Activated CD4-positive, alpha-beta T cell treated with anti-CD3 and anti-CD28 coated beads, Interleukin-2, amount 50 U/mL, for 48 hours (primary cell): ENCODE results near the gene NDUFS8.

Source experiments
- DNase-seq, 2 experiments: peaks; one replicate each; pipeline ENCODE4 v3.0.0-alpha.2; 2020

Gene NDUFS8

DNA sequence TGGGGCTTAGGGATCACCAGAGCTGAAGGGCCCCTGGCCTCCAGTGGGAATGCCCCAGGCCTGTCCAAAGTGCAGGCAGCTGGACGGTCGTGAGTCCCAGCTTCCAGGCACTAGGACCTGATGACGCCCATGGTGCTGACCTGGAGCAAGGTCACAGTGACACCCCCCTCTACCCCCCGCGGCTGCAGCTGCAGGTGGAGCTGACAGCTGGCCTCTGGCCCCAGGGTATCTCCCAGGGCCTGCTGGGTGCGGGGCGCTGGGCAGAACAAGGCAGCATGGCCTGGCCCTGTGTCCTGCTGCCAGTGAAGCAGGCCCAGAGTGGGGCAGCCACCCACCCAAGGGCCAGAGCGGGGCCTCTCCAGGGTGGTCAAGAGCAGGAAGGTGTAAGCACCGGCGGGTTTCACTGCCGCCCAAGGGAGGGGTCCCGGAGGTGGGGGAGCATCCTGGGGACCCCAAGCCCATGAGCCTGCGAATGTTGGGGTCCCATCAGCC lies 7.8 kb downstream of the NDUFS8 start:
- DNase-seq: no peak

DNA sequence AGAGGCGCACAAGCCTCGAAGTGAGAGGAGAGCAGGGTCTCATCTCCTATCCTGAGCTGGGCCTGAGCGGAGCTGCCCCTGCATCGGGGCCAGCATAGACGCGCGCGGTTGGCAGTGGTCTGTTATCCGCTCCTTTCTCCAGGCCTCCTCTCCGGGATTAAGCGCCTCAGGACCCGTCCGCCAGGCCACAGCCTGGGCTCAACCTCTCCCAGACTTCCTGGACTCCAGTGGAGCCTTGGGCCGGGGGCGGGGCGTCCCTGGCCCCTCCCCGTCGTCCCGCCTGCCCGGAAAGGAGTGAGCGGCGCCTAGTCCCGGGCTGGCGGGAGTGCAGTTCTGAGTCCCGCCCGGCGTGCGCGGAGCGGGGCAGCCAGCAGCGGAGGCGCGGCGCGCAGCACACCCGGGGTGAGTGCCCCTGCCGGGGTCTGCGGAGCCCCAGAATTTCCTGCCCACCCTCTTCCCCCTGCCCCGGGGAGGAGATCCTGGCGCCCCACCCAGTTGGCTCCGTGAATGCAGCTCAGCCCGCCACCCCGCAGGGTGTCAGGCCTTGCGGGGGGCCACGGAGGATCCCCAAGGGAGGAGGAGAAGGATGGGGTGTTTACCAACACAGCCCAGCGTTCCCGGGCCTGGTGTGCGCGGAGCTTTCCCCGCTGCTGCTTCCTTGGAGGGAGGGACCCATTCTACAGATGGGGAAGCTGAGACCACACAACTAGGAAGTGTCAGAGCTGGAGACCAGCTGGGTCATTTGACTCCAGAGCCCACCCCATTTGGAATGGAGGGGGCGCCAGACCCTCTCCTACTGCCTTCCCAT lies 8.4 kb downstream of the NDUFS8 start, which contains the start of gene TCIRG1:
Gene TCIRG1, plus strand, starts transcription at position 308 of the 808 bp plus-strand sequence. CDS start 2,247 bp downstream, outside the sequence.
- peak; percentile 75 to 78 for DNase-seq

DNA sequence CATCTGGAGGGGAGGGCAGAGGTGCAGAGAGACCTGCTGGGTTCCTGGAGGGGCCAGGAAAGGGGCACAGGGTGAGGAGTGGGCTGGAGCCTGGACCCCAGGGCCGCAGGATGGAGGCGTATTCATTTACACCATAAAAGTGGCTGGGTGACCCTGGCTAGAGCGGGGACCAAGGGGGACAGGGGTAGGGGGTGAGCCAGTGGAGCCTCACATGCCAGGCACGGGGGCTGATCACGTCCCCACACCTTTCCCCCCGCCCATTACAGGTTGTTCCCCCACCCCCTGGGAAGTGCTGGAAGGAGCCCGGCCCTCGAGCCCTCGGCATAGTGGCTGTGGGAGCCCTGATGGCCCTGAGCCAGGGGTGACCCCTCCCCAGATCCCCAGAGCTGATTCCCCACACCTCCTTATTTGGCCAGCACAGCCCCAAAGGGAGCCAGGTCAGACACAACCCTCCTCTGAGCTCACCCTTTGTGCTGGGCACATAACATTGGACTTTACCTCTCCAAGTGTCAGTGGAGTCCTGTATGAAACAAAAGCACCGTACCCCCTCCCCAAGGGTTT lies 9.1 kb downstream of the NDUFS8 start:
- peak in 1 of 2 experiments; percentile 27 for DNase-seq

DNA sequence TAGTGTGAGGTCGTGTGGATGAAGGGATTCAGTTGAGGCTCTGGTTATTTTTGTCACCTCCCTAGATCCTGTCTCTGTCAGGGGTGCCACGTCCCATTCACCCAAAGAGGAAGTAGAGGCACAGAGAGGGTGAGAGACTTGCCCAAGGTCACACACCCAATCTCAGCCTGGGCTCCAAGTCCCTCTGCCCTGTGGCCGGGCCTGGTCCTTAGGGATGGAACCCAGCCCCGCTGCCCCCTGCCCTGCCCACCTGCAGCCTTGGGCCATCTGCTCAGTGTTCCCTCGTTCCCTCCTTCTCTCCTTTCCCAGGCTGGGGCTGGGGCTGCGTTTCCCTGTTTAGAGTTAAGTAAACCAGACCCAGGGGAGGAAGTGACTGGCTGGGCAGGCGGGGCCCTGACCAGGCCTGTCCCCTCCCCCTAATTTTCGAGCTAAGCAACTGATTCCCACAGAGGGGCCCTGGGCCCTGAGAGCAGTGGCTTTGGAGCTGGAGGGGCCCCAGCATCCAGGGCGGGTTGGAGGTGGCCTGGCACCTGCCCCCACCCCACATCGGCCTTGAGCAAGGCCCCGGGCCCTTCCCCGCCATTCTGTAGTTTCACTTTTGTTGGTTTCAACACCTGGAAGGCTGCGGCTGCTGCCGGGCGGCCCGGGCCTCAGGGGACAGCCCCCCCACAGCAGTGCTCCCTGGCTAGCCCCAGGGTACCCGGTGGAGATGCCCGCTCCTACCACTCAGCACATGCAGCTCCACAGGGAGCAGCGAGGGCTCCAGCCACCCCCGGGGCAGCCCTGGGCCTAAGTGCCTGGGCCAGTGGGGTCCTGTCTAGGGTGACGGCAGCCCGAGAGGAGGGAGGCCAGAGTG lies 9.8 kb downstream of the NDUFS8 start:
- DNase-seq: peak; percentile 62 to 66

DNA sequence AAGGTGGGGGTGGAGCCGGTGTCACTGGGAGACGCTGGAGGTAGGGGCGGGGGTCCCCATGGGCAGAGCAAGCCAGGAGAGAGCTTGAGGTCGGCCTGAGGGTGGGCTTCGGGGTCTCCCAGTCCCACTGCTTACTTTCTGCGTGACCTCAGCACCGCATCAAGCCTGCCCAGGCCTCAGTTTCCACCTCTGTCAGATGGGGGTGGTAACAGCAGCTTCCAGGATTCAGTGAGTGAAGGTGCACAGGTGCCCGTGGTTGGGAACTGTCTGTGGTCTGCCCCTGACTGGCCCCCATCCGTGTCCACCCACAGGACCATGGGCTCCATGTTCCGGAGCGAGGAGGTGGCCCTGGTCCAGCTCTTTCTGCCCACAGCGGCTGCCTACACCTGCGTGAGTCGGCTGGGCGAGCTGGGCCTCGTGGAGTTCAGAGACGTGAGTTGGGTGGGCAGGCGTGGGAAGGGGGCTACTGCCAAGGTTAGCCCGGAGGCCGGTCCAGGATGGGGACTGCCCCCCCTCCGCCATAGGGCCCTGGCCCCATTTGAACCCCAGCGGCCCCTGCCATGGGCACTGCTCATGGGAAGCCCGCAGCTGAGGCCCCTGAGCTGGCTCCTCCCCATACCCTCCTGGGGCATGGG lies 10.6 kb downstream of the NDUFS8 start:
- no peak for DNase-seq

DNA sequence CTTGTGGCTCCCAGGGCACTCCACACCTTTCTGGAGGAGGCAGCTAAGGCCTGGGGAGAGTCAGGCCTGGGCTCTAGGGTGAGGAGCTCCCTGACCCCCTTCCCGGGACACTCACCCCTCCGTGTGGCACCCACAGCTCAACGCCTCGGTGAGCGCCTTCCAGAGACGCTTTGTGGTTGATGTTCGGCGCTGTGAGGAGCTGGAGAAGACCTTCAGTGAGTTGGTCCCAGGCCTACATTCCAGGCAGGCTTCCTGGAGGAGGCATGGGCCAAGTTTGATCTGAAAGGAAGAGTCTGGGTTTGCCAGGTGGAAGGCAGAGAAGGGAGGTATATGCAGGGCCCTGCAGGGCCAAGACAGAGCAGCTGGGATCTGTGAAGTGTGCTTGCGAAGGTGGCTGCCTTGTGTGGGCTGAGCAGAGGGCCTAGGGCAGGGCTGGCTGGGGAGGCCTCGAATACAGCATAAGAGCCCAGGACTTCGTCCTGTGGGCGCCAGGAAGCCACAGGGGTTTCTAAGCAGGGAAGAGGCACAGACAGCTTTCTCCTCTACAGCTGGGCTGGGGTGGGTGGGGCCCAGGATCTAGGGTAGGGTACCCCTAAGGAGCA lies 11.2 kb downstream of the NDUFS8 start:
- no peak for DNase-seq

DNA sequence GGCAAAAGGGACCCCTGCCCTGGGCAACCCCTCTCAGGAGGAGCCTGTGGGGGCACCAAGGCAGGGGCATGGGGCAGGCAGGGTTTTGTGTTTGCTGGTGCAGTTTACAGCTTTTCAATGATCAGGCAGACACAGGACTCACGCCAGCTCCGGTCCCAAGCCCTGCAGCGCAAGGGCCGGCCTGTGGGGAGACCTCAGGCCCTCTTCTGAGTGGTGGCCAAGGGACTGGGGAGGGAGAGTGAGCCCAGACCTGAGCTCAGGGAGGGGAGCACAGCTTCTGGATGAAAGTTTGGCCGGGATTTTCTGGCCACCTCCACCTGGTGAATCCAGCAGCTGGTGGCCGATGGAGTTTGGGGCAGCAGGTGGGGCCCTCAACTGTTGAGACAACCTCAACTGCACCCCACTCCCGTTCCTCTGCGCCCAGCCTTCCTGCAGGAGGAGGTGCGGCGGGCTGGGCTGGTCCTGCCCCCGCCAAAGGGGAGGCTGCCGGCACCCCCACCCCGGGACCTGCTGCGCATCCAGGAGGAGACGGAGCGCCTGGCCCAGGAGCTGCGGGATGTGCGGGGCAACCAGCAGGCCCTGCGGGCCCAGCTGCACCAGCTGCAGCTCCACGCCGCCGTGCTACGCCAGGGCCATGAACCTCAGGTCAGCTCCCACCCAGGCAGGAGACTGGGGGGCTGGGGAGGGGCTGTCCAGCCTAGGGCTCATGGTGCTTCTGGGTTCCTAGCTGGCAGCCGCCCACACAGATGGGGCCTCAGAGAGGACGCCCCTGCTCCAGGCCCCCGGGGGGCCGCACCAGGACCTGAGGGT lies 11.9 kb downstream of the NDUFS8 start:
- no peak for DNase-seq

DNA sequence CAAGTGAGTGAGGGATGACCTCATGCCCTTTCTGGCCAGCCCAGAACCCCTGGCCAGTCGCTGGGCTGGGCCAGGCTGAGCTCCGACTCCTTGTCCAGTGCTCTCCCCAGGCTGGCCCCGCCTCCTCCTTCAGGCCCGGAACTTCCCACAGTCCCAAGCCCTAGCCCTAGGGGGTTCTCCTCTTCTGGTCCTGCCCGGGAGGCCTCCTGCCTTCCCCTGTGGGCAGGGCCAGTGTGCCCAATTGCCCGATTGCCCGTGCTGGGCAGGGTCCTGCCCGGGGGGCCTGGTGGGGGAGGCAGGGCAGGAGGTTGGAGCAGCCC lies 12.5 kb downstream of the NDUFS8 start:
- no peak for DNase-seq

DNA sequence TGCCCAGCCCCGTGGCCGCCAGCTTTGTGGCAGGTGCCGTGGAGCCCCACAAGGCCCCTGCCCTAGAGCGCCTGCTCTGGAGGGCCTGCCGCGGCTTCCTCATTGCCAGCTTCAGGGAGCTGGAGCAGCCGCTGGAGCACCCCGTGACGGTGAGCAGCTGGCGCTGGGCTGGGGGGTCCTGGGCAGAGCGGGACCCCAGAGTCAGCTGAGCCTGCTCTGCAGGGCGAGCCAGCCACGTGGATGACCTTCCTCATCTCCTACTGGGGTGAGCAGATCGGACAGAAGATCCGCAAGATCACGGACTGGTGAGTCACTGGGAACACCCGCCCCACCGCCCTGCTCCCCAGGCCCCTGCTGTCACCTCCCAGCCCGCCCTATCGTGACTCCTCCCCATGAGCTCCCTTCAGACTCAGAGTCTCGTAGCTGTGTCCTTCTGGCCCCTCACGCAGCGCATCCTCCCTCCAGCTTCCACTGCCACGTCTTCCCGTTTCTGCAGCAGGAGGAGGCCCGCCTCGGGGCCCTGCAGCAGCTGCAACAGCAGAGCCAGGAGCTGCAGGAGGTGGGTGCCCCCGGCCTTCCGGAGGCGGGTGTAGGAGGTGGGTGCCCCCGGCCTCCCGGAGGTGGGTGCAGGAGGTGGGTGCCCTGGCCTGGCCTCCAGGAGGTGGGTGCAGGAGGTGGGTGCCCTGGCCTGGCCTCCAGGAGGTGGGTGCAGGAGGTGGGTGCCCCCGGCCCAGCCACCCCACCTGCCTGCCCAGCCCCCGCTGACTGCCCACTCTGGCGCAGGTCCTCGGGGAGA lies 13.1 kb downstream of the NDUFS8 start:
- DNase-seq: no peak

DNA sequence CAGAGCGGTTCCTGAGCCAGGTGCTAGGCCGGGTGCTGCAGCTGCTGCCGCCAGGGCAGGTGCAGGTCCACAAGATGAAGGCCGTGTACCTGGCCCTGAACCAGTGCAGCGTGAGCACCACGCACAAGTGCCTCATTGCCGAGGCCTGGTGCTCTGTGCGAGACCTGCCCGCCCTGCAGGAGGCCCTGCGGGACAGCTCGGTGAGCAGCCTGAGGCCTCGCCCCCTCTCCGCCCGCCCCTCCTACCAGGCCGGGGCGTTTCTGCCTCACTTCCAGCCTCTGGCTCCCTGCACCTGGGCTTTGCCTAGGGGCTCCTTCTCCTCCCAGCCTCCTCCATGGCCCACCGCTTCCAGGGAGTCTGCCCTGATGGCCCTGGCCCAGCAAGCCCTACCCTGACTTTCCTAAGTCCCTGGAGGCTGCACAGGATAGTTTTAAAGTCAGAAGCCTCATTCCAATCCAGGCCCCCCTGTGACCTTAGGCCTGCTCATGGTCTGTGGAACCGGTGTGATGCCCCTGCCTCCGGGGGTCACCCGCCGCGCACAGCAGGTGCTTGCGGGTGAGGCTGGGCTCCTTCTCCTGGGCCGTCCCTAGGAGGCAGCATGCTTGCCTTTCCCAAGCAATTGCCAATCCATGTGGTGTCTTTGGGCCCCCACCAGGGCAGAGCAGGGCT lies 13.8 kb downstream of the NDUFS8 start:
- DNase-seq: no peak

DNA sequence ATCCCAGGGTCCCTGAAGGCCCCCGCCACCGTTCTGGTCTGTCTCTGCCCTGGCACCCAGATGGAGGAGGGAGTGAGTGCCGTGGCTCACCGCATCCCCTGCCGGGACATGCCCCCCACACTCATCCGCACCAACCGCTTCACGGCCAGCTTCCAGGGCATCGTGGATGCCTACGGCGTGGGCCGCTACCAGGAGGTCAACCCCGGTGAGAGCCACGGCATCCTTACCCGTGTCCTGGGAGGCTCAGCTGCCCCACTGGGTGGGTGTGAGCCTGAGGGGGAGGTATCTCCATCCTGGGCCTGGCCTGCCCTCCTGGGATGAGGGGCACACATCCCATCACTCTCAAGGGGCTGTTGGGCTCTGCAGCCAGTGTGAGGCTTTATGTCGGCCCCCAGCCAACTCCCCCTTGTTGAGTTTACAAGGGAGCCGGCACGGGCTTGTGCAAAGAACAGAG lies 14.4 kb downstream of the NDUFS8 start:
- DNase-seq: no peak

DNA sequence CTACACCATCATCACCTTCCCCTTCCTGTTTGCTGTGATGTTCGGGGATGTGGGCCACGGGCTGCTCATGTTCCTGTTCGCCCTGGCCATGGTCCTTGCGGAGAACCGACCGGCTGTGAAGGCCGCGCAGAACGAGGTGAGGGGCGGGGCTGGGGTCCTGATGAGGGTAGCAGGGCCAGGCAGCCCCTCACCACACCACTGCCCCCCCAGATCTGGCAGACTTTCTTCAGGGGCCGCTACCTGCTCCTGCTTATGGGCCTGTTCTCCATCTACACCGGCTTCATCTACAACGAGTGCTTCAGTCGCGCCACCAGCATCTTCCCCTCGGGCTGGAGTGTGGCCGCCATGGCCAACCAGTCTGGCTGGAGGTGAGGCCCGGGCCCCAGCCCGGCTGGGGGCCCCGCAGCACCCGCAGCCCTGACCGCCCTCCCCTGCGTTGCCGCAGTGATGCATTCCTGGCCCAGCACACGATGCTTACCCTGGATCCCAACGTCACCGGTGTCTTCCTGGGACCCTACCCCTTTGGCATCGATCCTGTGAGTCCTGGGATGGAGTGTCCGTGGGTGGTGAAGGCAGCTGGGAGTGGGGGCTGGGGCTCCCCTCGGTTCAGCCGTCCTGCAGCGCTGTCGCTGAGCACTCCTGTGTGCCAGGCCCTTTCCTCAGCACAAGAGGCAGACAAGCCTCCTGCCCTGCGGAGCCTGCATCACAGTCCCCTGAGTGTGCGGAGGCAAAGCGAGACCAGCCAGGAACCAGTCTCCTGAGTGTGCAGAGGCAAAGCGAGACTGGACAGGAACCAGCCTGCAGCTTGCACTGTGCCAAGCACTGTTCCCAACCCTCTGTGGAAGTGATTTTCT lies 17.2 kb downstream of the NDUFS8 start:
- peak in 1 of 2 experiments; percentile 2 for DNase-seq

DNA sequence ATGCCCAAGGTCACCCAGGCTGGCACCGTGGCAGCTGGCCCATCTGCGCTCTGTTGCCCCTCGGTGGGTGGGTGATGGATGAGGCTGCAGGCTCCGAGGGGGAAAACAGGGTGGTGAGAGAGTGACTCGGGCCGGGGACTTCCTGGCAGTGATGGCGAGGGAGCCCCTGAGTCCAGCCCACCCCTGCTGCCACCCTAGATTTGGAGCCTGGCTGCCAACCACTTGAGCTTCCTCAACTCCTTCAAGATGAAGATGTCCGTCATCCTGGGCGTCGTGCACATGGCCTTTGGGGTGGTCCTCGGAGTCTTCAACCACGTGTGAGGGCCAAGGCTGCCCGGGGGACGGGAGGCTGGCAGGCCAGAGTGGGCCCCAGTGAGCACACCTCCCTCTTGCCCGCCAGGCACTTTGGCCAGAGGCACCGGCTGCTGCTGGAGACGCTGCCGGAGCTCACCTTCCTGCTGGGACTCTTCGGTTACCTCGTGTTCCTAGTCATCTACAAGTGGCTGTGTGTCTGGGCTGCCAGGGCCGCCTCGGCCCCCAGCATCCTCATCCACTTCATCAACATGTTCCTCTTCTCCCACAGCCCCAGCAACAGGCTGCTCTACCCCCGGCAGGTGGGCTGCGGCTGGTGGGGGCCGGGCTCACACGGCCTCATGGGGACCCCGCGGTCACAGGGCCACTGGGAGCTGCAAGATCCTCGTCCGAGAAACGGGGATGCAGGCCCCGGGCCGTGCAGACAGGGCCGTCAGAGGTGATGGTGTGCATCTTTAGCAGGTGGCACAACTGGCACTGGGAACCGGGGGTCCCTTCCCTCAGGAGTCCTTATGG lies 18.4 kb downstream of the NDUFS8 start:
- DNase-seq: no peak

DNA sequence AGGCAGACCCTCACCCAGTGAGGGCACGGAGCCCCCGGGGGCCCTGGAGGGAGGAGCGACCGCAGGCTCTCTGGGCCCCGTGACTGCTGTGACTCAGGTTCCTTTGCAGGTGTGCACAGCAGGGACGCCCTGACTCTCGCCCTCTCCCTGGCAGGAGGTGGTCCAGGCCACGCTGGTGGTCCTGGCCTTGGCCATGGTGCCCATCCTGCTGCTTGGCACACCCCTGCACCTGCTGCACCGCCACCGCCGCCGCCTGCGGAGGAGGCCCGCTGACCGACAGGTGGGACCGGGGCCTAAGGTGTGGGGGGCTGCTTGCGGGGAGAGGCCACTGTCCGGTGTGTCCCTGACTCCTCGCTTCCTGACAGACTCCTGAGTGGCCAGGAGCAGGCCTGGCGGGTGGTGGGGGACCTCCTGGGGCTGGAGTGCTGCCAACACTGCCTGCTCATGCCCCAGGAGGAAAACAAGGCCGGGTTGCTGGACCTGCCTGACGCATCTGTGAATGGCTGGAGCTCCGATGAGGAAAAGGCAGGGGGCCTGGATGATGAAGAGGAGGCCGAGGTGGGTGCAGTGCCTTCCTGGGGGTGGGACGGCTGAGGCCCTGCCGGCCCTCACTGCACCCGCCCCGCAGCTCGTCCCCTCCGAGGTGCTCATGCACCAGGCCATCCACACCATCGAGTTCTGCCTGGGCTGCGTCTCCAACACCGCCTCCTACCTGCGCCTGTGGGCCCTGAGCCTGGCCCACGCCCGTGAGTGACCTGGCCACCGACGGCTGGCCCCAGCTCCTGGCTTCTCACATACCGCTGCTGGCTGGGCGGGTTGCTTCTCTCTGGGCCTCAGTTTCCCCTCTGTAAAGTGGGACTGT lies 19.3 kb downstream of the NDUFS8 start:
- peak in 1 of 2 experiments; percentile 2 for DNase-seq

DNA sequence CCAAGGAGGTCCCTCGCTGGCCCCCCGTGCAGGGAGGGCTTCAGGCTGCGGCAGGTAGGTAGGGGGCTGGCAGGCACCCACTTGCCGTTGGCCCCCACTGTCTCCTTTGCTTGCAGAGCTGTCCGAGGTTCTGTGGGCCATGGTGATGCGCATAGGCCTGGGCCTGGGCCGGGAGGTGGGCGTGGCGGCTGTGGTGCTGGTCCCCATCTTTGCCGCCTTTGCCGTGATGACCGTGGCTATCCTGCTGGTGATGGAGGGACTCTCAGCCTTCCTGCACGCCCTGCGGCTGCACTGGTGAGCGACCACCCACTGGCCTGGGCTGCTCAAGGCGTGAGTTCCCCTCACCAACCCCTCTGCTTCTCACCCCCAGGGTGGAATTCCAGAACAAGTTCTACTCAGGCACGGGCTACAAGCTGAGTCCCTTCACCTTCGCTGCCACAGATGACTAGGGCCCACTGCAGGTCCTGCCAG lies 19.9 kb downstream of the NDUFS8 start:
- DNase-seq: no peak

DNA sequence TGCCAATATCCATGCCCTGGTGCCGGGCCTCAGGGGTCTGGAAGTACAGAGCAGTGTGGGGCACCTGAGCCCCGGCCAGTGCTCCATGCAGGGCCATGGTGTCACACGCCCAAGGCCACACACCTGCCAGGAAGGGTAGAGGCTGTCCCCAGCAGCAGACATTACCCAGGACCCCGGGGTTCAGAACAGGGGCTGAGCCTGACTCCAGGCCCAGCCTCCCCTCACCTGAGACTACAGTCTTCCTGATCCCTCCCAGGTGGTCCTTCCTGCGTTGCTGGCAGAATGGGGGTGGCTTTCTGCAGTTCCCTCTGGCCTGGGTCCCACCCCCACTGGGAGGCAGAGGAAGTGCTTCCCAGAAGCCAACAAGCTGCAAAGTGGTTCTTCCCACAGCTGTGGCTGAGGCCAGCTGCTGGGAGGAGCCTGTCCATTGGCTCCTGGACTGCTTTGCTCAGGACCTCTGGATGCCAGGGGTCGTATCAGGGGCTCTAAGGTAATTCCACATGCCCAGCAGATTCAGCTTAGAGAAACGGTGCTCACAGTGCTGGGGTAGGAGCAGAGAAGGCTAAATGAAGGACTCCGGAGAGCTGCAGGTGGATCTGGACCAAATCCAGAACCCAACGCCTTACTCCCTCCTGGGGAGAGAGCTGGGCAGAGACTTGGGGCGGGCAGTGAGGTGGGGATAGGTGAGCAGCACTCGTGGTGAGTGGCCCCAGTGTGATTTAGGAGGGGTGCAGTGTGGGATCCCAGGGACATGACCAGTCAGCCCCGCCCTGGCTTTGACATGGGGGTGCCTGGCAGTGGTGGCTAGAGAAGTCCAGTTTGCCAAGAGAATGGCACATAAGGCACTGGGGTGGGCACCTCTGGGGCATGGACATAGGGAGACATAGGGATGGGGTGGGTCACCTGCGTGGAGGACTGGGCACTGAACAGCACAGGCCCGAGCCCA lies 21.0 kb downstream of the NDUFS8 start:
- peak in 1 of 2 experiments; percentile 2 for DNase-seq
